ENCODE results near the gene PLEKHM2.

Gene PLEKHM2

DNA sequence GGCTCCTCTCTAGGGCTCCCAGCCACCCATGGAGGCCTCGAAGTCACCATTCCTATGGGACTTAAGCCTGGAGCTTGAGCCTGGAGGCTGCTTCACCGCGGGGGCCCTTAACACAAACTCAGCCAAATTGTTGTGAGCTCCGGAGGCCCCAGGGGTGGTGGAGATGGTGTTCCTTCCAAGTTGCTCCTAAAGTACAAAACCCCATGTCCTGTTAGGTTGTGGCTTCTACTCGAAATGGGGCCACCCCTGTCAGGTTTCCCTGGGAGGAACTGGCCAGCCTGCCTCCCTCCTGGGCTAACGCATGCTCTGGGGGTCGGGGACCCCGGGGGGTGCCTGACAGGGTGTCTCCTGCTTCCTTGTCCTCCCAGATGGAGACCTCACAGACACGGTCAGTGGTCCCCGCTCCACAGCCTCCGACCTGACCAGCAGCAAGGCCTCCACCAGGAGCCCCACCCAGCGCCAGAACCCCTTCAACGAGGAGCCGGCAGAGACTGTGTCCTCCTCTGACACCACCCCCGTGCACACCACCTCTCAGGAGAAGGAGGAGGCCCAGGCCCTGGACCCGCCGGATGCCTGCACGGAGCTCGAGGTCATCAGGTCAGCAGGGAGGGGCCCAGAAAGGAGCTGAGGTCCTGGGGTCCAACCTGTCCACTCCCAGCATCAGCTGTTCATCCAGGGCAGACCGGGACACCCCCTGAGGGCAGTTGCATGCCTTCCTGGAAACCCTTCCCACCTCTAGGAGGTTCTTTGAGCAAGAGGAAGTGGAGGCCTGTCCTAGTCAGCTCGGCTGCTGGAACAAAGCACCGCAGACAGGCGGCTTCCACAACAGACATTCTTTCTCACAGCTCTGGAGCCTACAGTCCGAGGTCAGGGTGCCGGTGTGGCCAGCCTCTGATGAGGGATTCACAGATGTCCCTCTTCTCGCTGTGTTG, 41.1 kb downstream of the PLEKHM2 start:
- no peak for DNase-seq (ENCODE audit: low read depth in 2 of 2)

DNA sequence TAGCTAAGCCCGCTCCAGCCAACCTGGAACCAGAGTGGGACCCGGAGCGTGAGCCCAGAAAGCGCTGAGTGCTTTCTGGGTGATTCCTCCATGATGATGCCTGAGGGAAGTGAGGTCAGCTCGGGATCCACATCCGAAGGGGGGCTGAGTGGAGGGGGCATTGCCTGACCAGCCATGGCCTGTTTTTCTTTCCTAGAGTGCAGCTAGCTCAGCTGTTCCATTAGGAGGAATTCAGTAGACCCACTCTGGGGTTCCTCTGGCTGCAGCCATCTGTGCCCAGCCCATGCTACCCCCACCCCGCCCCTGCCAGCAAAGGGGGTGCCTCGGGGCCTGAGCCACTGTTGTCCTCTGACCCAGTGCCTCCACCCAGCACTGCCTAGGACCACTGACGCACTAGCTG, 42.4 kb downstream of the PLEKHM2 start:
- DNase-seq (ENCODE audit: low read depth in 2 of 2) = no peak

DNA sequence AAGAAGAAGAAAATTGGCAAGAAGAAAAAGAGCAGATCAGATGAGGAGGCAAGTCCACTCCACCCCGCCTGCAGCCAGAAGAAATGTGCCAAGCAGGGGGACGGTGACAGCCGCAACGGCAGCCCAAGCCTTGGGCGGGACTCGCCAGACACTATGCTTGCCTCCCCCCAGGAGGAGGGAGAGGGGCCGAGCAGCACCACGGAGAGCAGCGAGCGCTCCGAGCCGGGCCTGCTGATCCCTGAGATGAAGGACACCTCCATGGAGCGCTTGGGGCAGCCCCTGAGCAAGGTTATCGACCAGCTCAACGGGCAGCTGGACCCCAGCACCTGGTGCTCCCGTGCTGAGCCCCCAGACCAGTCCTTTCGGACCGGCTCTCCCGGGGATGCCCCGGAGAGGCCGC, 42.9 kb downstream of the PLEKHM2 start:
- DNase-seq (ENCODE audit: low read depth in 2 of 2) = no peak

DNA sequence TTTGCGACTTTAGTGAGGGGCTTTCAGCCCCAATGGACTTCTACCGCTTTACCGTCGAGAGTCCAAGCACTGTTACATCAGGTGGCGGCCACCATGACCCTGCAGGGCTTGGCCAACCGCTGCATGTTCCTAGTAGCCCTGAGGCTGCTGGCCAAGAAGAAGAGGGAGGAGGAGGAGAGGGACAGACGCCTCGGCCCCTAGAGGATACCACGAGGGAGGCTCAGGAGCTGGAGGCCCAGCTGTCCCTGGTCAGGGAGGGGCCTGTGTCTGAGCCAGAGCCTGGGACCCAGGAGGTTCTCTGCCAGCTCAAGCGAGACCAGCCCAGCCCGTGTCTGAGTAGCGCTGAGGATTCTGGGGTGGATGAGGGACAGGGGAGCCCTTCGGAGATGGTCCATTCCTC, 43.3 kb downstream of the PLEKHM2 start:
- no peak for DNase-seq (ENCODE audit: low read depth in 2 of 2)

DNA sequence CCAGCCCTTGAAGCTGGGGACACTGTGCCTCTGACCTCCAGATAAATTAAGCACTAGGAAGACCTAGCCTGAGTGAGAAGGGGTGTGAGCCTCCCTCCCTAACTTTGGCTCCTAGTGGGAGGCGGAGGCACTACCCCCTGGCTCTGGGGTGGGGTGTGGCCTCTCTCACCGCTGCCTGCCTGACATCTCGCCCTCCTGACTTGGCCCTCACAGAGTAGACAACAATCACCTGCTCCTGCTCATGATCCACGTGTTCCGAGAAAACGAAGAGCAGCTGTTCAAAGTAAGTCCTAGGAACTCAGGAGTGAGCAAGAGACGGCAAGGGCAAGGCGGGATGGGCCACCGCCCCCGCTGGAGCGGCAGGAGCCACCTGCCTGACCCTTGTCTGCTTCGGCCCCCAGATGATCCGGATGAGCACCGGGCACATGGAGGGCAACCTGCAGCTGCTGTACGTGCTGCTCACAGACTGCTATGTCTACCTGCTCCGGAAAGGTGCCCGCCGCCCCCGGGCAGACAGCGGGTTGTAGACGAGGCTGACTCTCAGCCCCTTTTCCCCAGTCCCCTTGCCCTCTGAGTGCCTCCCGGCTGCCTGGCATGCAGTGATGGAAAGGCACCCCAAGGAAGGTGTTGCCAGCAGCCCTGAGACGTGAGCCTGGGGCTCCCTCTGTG, 43.9 kb downstream of the PLEKHM2 start:
- no peak for DNase-seq (ENCODE audit: low read depth in 2 of 2)

DNA sequence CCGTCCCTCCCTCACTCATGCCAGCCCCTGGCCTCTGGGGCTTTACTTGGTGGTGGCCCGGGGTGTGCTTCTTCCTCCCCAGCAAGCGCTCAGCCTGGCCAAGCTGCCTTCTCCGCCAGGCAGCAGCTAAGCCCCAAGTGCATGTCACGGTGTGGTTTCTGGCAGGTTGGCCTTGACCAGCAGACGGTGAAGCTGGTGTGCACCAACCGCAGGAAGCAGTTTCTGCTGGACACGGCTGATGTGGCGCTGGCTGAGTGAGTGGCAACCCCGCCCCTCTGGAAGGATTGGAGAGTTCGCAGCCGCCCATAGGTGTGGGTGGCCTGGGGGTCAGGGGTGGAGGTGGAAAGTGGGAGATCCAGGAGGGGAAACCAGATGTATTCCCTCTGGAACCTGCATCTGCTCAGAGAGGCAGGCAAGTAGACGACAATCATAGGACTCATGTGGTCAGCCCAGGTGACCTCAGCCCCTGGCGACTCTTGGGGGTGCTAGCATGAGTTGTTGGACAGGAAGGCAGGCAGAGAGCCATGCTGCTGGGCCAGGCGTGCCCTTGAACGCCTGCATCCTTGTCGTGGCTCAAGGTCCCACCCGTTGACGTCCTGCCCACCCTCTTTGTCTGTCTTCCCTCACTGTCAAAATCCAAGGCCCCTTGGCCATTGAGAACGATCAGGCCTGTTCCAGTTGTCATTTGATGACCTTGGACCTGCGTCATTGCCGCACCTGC, 45.0 kb downstream of the PLEKHM2 start:
- DNase-seq (ENCODE audit: low read depth in 2 of 2) = no peak

DNA sequence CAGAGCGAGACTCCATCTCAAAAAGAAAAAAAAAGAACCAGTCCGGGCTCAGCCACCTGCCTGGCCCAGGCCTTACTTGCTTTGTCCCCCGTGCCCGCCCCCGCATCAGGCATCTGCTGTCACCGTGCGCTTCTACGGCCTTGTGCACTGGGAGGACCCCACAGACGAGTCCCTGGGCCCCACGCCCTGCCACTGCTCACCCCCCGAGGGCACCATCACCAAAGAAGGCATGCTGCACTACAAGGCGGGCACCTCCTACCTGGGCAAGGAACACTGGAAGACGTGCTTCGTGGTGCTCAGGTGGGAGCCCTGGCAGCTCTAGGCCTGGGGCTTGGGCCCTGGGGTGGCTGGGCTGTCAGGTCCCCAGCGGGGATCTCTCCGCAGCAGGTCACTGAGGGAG, 46.3 kb downstream of the PLEKHM2 start:
- DNase-seq (ENCODE audit: low read depth in 2 of 2) = no peak

DNA sequence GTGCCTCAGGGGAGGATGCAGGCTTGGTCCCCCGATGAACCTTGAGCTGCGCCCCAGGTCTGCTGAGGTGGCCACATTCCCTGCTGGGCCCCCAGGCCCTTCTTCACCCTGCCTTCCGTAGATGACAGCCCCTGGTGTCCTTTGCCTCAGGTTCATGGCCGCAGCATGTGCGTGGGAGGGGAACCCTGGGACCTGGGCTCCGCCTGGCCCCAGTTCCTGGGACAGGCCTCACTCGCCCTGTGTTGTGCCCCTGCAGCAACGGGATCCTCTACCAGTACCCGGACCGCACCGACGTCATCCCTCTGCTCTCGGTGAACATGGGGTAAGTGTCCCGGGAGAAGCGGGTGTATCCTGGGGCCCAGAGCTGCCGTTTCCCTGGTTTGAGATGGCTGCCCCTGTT, 46.8 kb downstream of the PLEKHM2 start:
- DNase-seq (ENCODE audit: low read depth in 2 of 2) = no peak

DNA sequence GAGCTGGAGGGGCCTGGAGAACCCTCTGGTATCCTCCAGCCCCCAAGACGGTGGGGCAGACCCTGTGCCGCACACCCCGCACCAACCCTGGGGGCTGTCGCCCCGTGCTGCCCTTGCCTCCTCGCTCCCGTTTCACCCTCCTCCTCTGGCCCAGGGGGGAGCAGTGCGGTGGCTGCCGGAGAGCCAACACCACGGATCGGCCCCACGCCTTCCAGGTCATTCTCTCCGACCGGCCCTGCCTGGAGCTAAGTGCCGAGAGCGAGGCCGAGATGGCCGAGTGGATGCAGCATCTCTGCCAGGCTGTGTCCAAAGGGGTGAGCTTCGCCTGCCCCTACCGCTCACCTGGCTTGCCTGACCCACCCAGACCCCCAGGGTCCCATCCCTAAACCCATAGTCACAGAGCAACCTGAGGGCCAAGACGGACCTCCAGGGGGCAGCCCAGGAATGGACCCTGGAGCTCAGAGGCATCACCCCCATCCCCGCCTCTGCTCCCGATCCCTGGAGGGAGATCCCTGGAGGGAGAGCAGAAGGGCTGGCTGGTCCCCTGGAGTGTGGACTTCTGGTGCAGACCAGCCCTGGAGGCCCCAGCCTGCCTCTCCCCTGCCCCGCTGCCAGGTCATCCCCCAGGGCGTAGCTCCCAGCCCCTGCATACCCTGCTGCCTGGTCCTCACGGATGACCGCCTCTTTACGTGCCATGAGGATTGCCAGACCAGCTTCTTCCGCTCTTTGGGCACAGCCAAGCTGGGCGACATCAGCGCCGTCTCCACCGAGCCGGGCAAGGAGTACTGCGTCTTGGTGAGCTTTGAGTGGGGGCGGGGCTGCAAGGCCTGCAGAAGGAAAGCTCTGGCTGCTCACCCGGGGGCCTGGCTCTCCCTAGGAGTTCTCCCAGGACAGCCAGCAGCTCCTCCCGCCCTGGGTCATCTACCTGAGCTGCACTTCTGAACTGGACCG, 47.9 kb downstream of the PLEKHM2 start:
- no peak for DNase-seq (ENCODE audit: low read depth in 2 of 2)

DNA sequence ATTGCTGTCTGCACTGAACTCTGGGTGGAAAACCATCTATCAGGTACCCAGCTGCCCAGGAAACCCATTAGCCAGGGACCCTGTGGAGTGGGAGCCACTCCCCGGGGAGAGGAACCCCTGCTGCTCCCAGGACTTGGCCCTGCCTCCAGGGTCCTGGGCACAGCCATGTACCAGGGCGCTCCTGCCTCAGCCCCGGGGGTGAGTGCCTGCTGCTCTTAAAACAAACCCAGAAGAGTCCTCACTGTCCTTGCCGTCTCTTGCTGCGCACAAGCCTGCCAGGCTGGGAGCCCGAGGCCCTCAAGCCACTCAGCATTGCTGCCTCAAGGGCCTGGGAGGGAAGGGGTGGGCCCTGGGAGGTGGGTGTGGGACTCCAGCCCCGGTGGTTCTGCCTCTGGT, 48.6 kb downstream of the PLEKHM2 start:
- no peak for DNase-seq (ENCODE audit: low read depth in 2 of 2)

DNA sequence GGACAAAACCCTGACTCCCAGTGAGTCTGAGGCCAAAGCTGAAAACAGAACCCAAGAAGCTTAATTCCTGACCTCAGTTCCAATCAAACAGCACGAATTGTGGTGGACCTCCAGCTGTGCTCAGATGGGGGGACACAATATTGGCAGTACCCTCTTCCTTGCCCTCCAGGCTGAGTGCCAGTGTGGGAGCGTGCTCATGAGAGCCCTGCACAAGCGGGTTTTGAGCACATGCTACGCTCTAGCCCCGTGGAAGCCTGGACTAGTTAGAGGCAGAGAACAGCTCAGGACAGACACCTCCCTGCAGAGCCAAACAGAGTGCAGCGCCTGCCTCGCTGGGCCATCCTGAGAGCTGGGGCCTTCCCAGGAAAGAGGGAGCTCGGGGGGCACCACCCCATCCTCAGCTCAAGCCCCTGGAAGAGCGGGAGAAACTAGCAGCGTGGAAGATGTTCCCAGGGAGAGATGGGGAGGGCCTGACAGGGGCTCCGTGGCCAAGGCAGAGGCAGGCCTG, 49.2 kb downstream of the PLEKHM2 start:
- no peak for DNase-seq (ENCODE audit: low read depth in 2 of 2)

DNA sequence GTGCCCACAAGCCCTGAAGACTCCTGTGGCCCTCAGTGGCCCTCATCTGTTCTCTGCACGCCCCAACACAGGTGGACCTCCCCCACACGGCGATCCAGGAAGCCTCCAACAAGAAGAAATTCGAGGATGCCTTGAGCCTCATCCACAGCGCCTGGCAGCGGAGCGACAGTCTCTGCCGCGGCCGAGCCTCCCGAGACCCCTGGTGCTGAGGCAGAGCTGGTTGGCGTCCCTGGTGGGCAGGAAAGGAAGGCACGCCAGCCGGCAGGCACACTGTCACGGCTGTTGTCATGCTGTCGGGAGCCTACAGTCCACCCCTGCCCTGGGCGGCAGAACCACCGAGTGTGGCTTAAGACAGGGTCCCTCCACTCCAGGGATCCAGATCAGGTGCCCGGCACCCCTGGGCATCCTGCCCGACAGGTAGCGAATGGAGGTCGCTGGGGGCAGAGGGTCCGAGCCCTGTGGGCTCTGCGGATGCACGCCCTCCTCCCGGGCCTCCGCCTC, 49.7 kb downstream of the PLEKHM2 start:
- no peak for DNase-seq (ENCODE audit: low read depth in 2 of 2)

DNA sequence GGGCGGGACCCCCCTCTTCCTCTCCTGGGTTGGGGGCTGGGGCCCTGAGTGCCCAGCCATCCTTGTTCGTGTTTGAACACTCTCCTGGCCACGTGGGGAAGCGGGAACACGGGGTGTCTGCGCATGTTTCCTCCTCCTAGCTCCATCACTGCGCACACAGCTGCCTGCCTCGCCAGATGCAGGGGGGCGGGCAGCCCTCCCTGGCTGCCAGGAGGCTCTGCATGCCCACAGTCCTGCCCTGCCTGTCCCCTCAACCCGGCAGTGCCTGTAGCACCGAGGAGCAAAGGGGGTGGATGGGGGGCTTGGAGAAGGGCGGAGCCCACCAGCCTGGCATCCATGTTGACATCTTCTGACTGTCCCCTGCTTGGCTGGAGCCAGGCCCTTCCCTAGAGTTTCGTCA, 50.2 kb downstream of the PLEKHM2 start:
- DNase-seq (ENCODE audit: low read depth in 2 of 2) = no peak

DNA sequence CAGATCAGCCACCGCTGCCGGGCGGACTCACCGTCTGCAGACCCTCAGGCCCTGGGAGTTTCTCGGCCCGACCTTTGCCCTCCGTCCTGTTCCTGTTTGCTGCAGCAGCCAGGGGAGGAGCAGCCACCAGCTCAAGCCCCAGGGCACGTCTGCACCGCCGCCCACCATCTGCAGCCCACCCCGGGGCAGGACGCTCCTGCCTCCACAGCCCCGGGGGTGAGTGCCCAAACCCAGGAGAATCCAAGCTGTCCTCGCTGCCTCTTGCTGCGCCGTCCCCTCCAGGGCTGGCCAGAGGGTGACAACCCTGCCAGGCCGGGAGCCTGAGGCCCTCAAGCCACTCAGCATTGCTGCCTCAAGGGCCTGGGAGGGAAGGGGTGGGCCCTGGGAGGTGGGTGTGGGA, 50.8 kb downstream of the PLEKHM2 start:
- DNase-seq (ENCODE audit: low read depth in 2 of 2) = no peak

DNA sequence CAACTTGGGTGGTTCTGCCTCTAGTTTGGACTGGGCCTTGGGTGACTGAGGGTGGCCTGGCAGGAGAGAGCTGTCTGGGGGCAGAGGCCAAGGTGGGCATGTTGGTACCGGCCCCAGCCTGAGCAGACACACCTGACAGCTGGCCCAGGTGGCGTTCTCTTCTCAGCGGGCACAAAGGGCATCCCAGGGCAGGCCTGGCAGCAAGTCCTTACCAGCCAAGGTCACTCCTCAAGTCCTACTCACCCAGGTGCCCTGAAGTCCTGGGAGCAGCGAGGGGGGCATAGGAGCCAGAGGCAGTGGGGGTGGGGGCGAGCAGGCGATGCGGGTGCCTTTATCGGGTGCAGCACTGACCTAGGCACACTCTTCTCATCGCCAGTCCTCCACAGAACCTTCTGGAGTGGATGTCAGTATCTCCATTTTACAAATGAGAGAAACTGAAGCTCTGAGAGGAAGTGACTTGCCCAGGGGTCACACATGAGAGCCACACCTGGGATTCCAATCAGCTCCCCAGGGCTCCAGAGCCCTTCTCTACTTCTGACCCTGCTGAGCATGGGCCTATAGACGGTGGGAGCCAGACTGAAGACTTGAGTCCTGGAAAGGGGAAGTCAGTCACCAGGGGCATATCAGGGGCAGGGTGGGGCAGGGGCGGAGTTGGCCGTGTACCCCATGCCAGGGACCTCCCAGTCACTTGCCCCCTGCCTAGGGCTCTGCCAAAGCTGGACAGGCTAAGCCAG, 51.4 kb downstream of the PLEKHM2 start:
- no peak for DNase-seq (ENCODE audit: low read depth in 2 of 2)

DNA sequence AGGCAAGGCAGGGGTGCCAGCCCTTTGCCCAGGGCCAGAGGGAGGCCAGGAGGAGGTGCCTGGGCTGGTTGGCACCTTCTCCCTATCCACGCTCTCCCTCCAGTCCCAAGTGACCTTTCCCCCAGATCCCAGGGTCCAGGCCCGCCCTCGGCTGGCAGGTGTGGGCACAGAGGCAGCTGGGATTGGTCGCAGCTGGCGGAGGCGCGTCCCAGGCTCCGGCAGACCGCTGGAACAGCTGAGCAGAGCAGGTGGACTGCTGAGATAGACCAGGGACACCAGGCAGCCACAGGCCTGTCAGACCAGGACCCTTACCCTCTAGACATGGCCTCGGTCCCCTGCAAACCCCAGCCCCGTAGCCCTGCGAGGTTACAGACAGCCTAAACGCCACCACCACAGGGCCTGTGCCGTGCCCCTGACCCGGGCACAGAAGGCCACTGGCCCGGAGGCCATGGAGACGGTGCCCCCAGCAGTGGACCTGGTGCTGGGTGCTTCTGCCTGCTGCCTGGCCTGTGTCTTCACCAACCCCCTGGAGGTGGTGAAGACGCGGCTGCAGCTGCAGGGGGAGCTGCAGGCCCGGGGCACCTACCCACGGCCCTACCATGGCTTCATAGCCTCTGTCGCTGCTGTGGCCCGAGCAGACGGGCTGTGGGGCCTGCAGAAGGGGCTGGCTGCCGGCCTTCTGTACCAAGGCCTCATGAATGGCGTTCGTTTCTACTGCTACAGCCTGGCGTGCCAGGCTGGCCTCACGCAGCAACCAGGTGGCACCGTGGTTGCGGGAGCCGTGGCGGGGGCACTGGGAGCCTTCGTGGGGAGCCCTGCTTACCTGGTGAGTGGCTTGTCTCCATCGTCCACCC, 52.1 kb downstream of the PLEKHM2 start, which contains the start of gene SLC25A34:
TSS of gene SLC25A34 (plus strand) at position 221 of the 854 bp plus-strand sequence. CDS start at position 449, 228 bp downstream.
- DNase-seq (ENCODE audit: low read depth in 2 of 2) = no peak

DNA sequence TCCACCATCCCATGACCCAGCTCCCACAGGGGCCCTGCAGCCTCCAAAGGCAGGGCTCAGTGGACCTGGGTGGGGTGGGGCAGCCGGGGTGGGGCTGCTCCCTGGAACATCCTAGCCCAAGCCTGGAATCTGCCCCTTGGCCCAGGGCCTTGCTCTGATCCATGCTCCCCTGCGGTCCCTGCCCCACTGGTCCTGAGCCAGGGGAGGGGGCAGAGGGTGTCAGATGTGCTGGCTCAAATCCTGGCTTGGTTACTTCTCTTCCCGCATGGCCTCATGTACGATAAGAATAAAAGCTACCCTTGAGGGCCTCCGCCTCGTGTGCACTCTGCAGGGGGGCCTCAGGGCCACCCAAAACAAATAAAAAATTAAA, 52.8 kb downstream of the PLEKHM2 start:
- DNase-seq (ENCODE audit: low read depth in 2 of 2) = no peak

DNA sequence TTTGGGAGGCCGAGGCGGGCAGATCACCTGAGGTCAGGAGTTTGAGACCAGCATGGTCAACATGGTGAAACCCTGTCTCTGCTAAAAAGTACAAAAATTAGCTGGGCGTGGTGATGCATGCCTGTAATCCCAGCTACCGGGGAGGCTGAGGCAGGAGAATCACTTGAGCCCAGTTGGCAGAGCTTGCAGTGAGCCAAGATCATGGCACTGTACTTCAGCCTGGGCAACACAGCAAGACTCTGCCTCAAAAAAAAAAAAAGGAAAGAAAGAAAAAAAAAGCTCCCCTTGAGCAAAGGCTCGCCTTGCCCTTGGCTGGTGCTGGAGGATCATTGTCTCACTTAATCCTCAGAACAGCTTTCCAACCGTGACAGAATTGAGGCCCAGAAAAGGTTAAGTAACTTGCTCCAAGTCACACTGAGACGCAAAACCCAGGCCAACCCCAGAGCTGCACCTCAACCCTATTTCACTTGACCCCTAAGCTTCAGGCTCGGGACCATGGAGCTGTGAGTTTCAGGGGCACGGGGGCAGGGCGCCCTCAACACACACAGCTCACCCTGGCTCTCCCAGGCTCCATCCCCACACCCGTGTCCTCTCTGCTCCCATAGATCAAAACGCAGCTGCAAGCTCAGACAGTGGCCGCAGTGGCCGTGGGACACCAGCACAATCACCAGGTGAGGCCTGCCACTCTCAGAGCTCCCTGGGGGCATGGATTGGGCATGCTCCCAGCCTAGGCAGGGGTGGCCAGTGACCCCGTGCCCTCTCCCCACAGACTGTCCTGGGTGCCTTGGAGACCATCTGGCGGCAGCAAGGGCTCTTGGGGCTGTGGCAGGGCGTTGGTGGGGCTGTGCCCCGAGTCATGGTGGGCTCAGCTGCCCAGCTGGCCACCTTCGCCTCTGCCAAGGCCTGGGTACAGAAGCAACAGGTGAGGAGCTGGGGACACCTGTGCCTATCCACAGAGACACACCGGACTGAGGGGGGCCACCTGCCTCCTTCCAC, 53.5 kb downstream of the PLEKHM2 start:
- DNase-seq (ENCODE audit: low read depth in 2 of 2) = no peak

All from stimulated activated CD4-positive, alpha-beta T cell treated with anti-CD3 and anti-CD28 coated beads, Interleukin-15, amount 100 ng/mL, for 48 hours (primary cell).